ENCODE data around the gene TMEM252.

Gene TMEM252

GRCh38 chr9:68500457-68501381, 40.0 kb downstream of the TMEM252 start:
- no peak for FAIRE-seq
- DNase-seq (ENCODE audit: insufficient read length, low spot score) = no peak

- no peak for FAIRE-seq
- no peak for DNase-seq (ENCODE audit: insufficient read length, low spot score)
Observed at GRCh38 chr9:68498816-68499215, 41.9 kb downstream of the TMEM252 start.

GRCh38 chr9:68497629-68498028, 43.1 kb downstream of the TMEM252 start:
- DNase-seq (ENCODE audit: insufficient read length, low spot score) = no peak
- FAIRE-seq = no peak

- FAIRE-seq = no peak
- DNase-seq (ENCODE audit: insufficient read length, low spot score) = no peak
Observed at GRCh38 chr9:68496356-68496755, 44.3 kb downstream of the TMEM252 start.

GRCh38 chr9:68495247-68495646, 45.4 kb downstream of the TMEM252 start:
- FAIRE-seq (no peak), DNase-seq (ENCODE audit: insufficient read length, low spot score) (no peak)

GRCh38 chr9:68493958-68494577, 46.6 kb downstream of the TMEM252 start:
- DNase-seq (ENCODE audit: insufficient read length, low spot score) (no peak), FAIRE-seq (no peak)

- FAIRE-seq (no peak), DNase-seq (ENCODE audit: insufficient read length, low spot score) (no peak)
Observed at GRCh38 chr9:68493541-68493940, 47.1 kb downstream of the TMEM252 start.

GRCh38 chr9:68492806-68493205, 47.9 kb downstream of the TMEM252 start:
- DNase-seq (ENCODE audit: insufficient read length, low spot score) (no peak), FAIRE-seq (no peak)

GRCh38 chr9:68489646-68490045, 51.0 kb downstream of the TMEM252 start:
- DNase-seq (ENCODE audit: insufficient read length, low spot score) = no peak

GRCh38 chr9:68488126-68488525, 52.6 kb downstream of the TMEM252 start:
- FAIRE-seq (no peak), DNase-seq (ENCODE audit: insufficient read length, low spot score) (no peak)

More at GRCh38 chr9:68489646-68490045, 51.0 kb downstream of the TMEM252 start:
- no peak for FAIRE-seq
